SK-N-SH (cell line): ENCODE results near the gene CLCN2. TPM values are rescaled to one million over a fixed set of nuclear protein-coding genes. Genes with fewer than 3 reads are reported as not detected.
"Not testable (repeated sequence)": the region's sequence is repeated elsewhere in the genome, so short reads cannot be mapped to it uniquely, and the experiment has no call there.

Experiments
- CTCF ChIA-PET: fragments of 300-600, 350-600 bp; formaldehyde crosslinking; extraction: SDS; loops from one replicate; lab custom pipeline; 2021; lab: Yijun Ruan, JAX
- POLR2A ChIA-PET: fragments of 350-600 bp; sonication (Branson Sonifier 250); formaldehyde crosslinking; extraction: SDS; loops from one replicate; lab custom pipeline; 2020; ENCODE audit warnings: antibody characterized with exemption, inconsistent platforms; lab: Yijun Ruan, JAX
- DNase-seq: peaks from one replicate; pipeline ENCODE4 v3.0.0; 2012
- H2AFZ ChIP-seq: fragments of 200-600 bp; sonication (generic); 2 replicates; pipeline ENCODE4 v1.8.1; 2016; ENCODE audit warnings: antibody characterized with exemption, mild to moderate bottlenecking, low read depth
- H3F3A ChIP-seq: fragments of 200-600 bp; sonication (generic); replicated peaks from 2 replicates; pipeline ENCODE3; 2016; ENCODE audit warnings: antibody characterized with exemption, mild to moderate bottlenecking; ENCODE audit not compliant: insufficient read depth
- H3K27ac ChIP-seq, 2 experiments: fragments of 200-500 bp in 1 of 2; fragments of 200-600 bp in 1 of 2; sonication (Bioruptor generic) in 1 of 2; sonication (generic), shearing (Covaris generic) in 1 of 2; 2 replicates each; pipeline versions ENCODE4 v1.5.1 to v1.6.1; 2014 to 2016; ENCODE audit warnings: low read depth in 2 of 2, inconsistent platforms in 1 of 2, low read length in 1 of 2, mild to moderate bottlenecking in 1 of 2, mixed read lengths in 1 of 2
- H3K27me3 ChIP-seq: fragments of 200-600 bp; sonication (generic), shearing (Covaris generic); 2 replicates; pipeline ENCODE4 v1.6.1; 2016; ENCODE audit warnings: mixed run types; ENCODE audit not compliant: insufficient read depth
- H3K36me3 ChIP-seq, 2 experiments: fragments of 200-500 bp in 1 of 2; fragments of 200-600 bp in 1 of 2; sonication (Bioruptor generic) in 1 of 2; sonication (generic) in 1 of 2; replicated peaks in 1 of 2; 2 replicates each; pipeline versions ENCODE3 to v1.5.1; 2014 to 2016; ENCODE audit warnings: low read length in 1 of 2, mild to moderate bottlenecking in 1 of 2; ENCODE audit not compliant: insufficient read depth in 2 of 2, control insufficient read depth in 1 of 2
- H3K4me1 ChIP-seq, 2 experiments: fragments of 200-500 bp in 1 of 2; fragments of 200-600 bp in 1 of 2; sonication (Bioruptor generic) in 1 of 2; sonication (generic), shearing (Covaris generic) in 1 of 2; 2 replicates each; pipeline versions ENCODE4 v1.5.1 to v1.6.1; 2014 to 2016; ENCODE audit warnings: low read depth in 1 of 2, low read length in 1 of 2, mixed run types in 1 of 2; ENCODE audit not compliant: insufficient read depth in 2 of 2, control insufficient read depth in 1 of 2
- H3K4me2 ChIP-seq: fragments of 200-600 bp; sonication (generic), shearing (Covaris generic); 2 replicates; pipeline ENCODE4 v1.6.1; 2017; ENCODE audit warnings: mixed run types
- H3K4me3 ChIP-seq, 2 experiments: fragments of 200-500 bp in 1 of 2; fragments of 200-600 bp in 1 of 2; sonication (Bioruptor generic) in 1 of 2; sonication (generic), shearing (Covaris generic) in 1 of 2; 2 replicates each; pipeline versions ENCODE4 v1.5.1 to v1.8.1; 2014 to 2016; ENCODE audit warnings: low read depth in 2 of 2, inconsistent platforms in 1 of 2, low read length in 1 of 2, mild to moderate bottlenecking in 1 of 2, mixed read lengths in 1 of 2, moderate library complexity in 1 of 2
- H3K79me2 ChIP-seq: fragments of 200-600 bp; sonication (generic); 2 replicates; pipeline ENCODE4 v1.8.1; 2017; ENCODE audit warnings: mild to moderate bottlenecking; ENCODE audit not compliant: insufficient read depth
- H3K9ac ChIP-seq: fragments of 200-600 bp; sonication (generic); 2 replicates; pipeline ENCODE4 v1.6.1; 2017; ENCODE audit warnings: mixed run types
- H3K9me2 ChIP-seq: fragments of 200-600 bp; sonication (generic); 2 replicates; pipeline ENCODE4 v1.6.1; 2017; ENCODE audit warnings: mixed run types
- H3K9me3 ChIP-seq: fragments of 200-600 bp; sonication (generic); 2 replicates; pipeline ENCODE4 v1.6.1; 2017; ENCODE audit warnings: mixed run types, mild to moderate bottlenecking, moderate library complexity
- H4K20me1 ChIP-seq: fragments of 200-600 bp; sonication (generic); 2 replicates; pipeline ENCODE4 v1.6.1; 2017; ENCODE audit warnings: mild to moderate bottlenecking, mixed run types; ENCODE audit not compliant: insufficient read depth
- POLR2AphosphoS5 ChIP-seq: IDR thresholded peaks from 2 replicates; pipeline ENCODE4 v1.6.1; 2012; ENCODE audit warnings: low read depth, low read length
- SIN3A ChIP-seq: IDR thresholded peaks from 2 replicates; pipeline ENCODE4 v1.6.1; 2012; ENCODE audit warnings: low read depth, mild to moderate bottlenecking, low read length, moderate library complexity, borderline replicate concordance
- WGBS: methylation state at CpG from one replicate; pipeline ENCODE4 v1.1.6; 2017; ENCODE audit warnings: low lambda C conversion rate; 5-methylcytosine and 5-hydroxymethylcytosine counted together
- polyA plus RNA-seq, 3 experiments: library from polyadenylated mRNA; depleted of rRNA; stranded (reverse); fragments of >200 nt; gene quantifications; 2 replicates each; pipeline ENCODE4 v1.2.3, GENCODE V29; 2012
- TF ChIP-seq, protein P1 (sequence below): IDR thresholded peaks from 2 replicates; pipeline ENCODE4 v1.4.0; 2012; ENCODE audit warnings: low read depth, borderline replicate concordance
- TF ChIP-seq, protein P2 (sequence below): IDR thresholded peaks from 2 replicates; pipeline ENCODE4 v1.6.1; 2012; ENCODE audit warnings: mild to moderate bottlenecking, low read depth, low read length, moderate library complexity
- TF ChIP-seq, protein P3 (sequence below): IDR thresholded peaks from 2 replicates; pipeline ENCODE4; 2012
- TF ChIP-seq, protein P4 (sequence below): IDR thresholded peaks from 2 replicates; pipeline ENCODE4 v1.4.0; 2012; ENCODE audit warnings: low read depth

CLCN2 gene
- polyA plus RNA-seq, 1 of the 3 experiments (the other 2 are of a cell fraction) = 9.1 TPM

DNA sequence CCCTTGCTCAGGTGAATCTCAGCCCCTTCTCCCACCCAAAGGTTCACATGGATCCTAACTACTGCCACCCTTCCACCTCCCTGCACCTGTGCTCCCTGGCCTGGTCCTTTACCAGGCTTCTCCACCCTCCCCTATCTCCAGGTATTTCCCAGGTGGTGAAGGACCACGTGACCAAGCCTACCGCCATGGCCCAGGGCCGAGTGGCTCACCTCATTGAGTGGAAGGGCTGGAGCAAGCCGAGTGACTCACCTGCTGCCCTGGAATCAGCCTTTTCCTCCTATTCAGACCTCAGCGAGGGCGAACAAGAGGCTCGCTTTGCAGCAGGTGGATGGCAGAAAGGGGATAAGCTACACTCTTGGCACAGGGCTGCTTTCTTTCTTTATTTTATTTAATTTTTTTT, 19.5 kb downstream of the CLCN2 start (continued):
- TF ChIP-seq, protein P1, sequence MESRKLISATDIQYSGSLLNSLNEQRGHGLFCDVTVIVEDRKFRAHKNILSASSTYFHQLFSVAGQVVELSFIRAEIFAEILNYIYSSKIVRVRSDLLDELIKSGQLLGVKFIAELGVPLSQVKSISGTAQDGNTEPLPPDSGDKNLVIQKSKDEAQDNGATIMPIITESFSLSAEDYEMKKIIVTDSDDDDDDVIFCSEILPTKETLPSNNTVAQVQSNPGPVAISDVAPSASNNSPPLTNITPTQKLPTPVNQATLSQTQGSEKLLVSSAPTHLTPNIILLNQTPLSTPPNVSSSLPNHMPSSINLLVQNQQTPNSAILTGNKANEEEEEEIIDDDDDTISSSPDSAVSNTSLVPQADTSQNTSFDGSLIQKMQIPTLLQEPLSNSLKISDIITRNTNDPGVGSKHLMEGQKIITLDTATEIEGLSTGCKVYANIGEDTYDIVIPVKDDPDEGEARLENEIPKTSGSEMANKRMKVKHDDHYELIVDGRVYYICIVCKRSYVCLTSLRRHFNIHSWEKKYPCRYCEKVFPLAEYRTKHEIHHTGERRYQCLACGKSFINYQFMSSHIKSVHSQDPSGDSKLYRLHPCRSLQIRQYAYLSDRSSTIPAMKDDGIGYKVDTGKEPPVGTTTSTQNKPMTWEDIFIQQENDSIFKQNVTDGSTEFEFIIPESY = no peak
- no peak for TF ChIP-seq SIN3A

DNA sequence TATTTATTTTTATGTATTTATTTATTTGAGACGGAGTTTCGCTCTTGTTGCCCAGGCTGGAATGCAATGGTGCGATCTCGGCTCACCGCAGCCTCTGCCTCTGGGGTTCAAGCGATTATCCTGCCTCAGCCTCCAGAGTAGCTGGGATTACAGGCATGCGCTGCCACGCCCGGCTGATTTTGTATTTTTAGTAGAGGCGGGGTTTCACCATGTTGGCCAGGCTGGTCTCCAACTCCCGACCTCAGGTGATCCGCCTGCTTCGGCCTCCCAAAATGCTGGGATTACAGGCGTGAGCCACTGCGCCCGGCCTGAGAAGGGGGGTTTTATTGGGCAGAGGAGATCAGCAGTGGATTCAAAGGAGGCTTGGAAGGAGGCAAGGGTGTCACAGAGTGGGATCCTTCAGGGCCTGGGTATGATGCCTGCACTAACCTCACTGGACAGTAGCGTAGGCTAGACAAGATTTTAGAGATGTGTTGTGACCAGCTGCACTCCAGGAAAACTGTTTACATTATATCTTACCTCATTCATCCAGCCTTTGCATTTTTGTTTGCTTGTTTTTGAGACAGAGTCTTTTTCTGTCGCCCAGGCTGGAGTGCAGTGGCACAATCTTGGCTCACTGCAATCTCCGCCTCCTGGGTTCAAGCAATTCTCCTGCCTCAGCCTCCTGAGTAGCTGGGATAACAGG, 21.8 kb downstream of the CLCN2 start:
- not testable (repeated sequence) for H2AFZ ChIP-seq, H3K27me3 ChIP-seq, DNase-seq, H3K9me3 ChIP-seq, H3K9ac ChIP-seq, H3K9me2 ChIP-seq, H3K4me3 ChIP-seq
- peak overlapping the region in 1 of 2 experiments; percentile 90; a peak in 1 of 4 replicates for H3K27ac ChIP-seq
- peaks cover 7 to 31% of the 10 kb centered on the region in 2 experiments for H3K36me3 ChIP-seq
- CTCF ChIA-PET = interaction anchor here (0.9 to 5.2 kb wide), 6 partner anchors 9 to 443 kb away, joined by 3 to 63 read pairs (median 4); partner anchors contain the start of genes CLCN2 and POLR2H
- WGBS = 96% methylated on average over 19 of the region's 19 CpGs
- peak overlapping the region; percentile 85 for H3K4me2 ChIP-seq
- H4K20me1 ChIP-seq = peaks cover 14% of the 10 kb centered on the region; the same call in 1 of the 2 replicates
- POLR2A ChIA-PET = interaction anchor here (0.6 to 3.1 kb wide), 7 partner anchors 9 to 507 kb away, joined by 3 to 19 read pairs (median 6); partner anchors contain the start of genes CLCN2 and POLR2H
- H3K4me1 ChIP-seq = peaks cover 31 to 36% of the 10 kb centered on the region in 2 experiments; a peak in 3 of 4 replicates
- peaks cover 18% of the 10 kb centered on the region for H3F3A ChIP-seq
- peaks cover 60% of the 10 kb centered on the region for H3K79me2 ChIP-seq

DNA sequence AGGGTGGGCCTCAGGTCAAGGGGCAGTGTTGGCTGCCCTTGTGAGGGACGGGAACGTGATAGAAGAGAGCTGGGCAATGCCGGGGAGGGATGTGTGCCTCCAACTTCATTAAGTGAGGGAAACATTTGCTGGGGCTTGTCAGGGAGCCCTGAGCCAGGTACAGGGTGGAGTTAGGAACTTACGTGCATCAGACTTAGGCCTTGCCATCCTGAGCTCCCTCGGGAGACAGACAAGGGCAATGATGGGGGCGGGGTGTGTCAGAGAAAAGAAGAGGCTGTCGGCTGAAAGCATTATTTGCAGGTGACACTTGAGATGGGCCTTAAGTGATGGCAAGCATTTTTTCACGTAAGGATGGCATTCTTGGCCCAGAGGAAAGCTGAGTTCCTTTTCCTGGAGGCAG, 22.4 kb downstream of the CLCN2 start:
- H3K36me3 ChIP-seq = peaks cover 9 to 34% of the 10 kb centered on the region in 2 experiments
- DNase-seq = no peak
- H4K20me1 ChIP-seq = peaks cover 15% of the 10 kb centered on the region; the same call in 1 of the 2 replicates
- H3K9me2 ChIP-seq = no peaks in the 10 kb centered on the region
- ChIA-PET POLR2A (interaction anchor here (0.6 to 3.1 kb wide), 7 partner anchors 9 to 506 kb away, joined by 3 to 19 read pairs (median 6); partner anchors contain the start of genes CLCN2 and POLR2H), CTCF (interaction anchor here (0.6 to 5.2 kb wide), 11 partner anchors 9 to 442 kb away, joined by 3 to 63 read pairs (median 3); partner anchors contain the start of genes CLCN2, EEF1AKMT4 and POLR2H)
- H3K27ac ChIP-seq = peak overlapping the region; percentile 90 to 92; a peak in 3 of 4 replicates
- peak overlapping the region; percentile 83 for H3K9ac ChIP-seq
- no peaks in the 10 kb centered on the region for H3K9me3 ChIP-seq
- no peak overlapping the region for H2AFZ ChIP-seq
- WGBS = 58% methylated on average over 8 of the region's 8 CpGs
- peak overlapping the region; percentile 72 to 74; a peak in 3 of 4 replicates for H3K4me3 ChIP-seq
- H3F3A ChIP-seq = peaks cover 24% of the 10 kb centered on the region
- TF ChIP-seq, protein P2, sequence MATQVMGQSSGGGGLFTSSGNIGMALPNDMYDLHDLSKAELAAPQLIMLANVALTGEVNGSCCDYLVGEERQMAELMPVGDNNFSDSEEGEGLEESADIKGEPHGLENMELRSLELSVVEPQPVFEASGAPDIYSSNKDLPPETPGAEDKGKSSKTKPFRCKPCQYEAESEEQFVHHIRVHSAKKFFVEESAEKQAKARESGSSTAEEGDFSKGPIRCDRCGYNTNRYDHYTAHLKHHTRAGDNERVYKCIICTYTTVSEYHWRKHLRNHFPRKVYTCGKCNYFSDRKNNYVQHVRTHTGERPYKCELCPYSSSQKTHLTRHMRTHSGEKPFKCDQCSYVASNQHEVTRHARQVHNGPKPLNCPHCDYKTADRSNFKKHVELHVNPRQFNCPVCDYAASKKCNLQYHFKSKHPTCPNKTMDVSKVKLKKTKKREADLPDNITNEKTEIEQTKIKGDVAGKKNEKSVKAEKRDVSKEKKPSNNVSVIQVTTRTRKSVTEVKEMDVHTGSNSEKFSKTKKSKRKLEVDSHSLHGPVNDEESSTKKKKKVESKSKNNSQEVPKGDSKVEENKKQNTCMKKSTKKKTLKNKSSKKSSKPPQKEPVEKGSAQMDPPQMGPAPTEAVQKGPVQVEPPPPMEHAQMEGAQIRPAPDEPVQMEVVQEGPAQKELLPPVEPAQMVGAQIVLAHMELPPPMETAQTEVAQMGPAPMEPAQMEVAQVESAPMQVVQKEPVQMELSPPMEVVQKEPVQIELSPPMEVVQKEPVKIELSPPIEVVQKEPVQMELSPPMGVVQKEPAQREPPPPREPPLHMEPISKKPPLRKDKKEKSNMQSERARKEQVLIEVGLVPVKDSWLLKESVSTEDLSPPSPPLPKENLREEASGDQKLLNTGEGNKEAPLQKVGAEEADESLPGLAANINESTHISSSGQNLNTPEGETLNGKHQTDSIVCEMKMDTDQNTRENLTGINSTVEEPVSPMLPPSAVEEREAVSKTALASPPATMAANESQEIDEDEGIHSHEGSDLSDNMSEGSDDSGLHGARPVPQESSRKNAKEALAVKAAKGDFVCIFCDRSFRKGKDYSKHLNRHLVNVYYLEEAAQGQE = no peak
- TF ChIP-seq, protein P3, sequence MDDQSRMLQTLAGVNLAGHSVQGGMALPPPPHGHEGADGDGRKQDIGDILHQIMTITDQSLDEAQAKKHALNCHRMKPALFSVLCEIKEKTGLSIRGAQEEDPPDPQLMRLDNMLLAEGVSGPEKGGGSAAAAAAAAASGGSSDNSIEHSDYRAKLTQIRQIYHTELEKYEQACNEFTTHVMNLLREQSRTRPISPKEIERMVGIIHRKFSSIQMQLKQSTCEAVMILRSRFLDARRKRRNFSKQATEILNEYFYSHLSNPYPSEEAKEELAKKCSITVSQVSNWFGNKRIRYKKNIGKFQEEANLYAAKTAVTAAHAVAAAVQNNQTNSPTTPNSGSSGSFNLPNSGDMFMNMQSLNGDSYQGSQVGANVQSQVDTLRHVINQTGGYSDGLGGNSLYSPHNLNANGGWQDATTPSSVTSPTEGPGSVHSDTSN = no peak
- TF ChIP-seq, protein P4, sequence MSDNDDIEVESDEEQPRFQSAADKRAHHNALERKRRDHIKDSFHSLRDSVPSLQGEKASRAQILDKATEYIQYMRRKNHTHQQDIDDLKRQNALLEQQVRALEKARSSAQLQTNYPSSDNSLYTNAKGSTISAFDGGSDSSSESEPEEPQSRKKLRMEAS = no peak
- TF ChIP-seq POLR2AphosphoS5 = no peak
- H3K79me2 ChIP-seq = peaks cover 60% of the 10 kb centered on the region
- peak overlapping the region; percentile 85 for H3K4me2 ChIP-seq
- H3K27me3 ChIP-seq = no peaks in the 10 kb centered on the region
- H3K4me1 ChIP-seq = peaks cover 35 to 37% of the 10 kb centered on the region in 2 experiments; a peak in 3 of 4 replicates
